C1 segment of cervical spinal cord (tissue), 14 donors: ENCODE data around the gene PSORS1C2.
"Not testable (repeated sequence)": the region's sequence is repeated elsewhere in the genome, so short reads cannot be mapped to it uniquely, and the experiment has no call there.

Source experiments
- DNase-seq, 14 donors: peaks; one replicate each; lab custom pipeline; 2025; lab: John Stamatoyannopoulos, UW

Gene PSORS1C2

GRCh38 chr6:31165986-31166385 is 27.1 kb upstream of the PSORS1C2 start:
- no peak for DNase-seq

- DNase-seq: not testable (repeated sequence)
Observed at GRCh38 chr6:31165064-31165832, 26.4 kb upstream of the PSORS1C2 start.

GRCh38 chr6:31164475-31165063 is 25.7 kb upstream of the PSORS1C2 start:
- DNase-seq: not testable (repeated sequence)

- DNase-seq: no peak
Observed at GRCh38 chr6:31163922-31164321, 25.1 kb upstream of the PSORS1C2 start.

- DNase-seq: peak in 1 of 14 donors; percentile 57
Observed at GRCh38 chr6:31162463-31163165, 23.7 kb upstream of the PSORS1C2 start.

GRCh38 chr6:31161216-31162126 is 22.6 kb upstream of the PSORS1C2 start:
- no peak for DNase-seq

- no peak for DNase-seq
Observed at GRCh38 chr6:31158863-31159855, 20.3 kb upstream of the PSORS1C2 start.

- peak; percentile 87 to 99 (median 95) for DNase-seq
Observed at GRCh38 chr6:31158140-31158862, 19.4 kb upstream of the PSORS1C2 start, which contains the start of gene TCF19. TCF19 (plus strand) TSS chr6:31158589; CDS start chr6:31159470, 881 bp downstream.

GRCh38 chr6:31157513-31158139 is 18.8 kb upstream of the PSORS1C2 start, which contains the start of gene CCHCR1:
CCHCR1 (minus strand) TSS chr6:31157802; CDS start chr6:31157600, 202 bp downstream.
- no peak for DNase-seq

- DNase-seq: no peak
Observed at GRCh38 chr6:31156641-31157040, 17.8 kb upstream of the PSORS1C2 start.

GRCh38 chr6:31154436-31154835 is 15.6 kb upstream of the PSORS1C2 start:
- no peak for DNase-seq

- DNase-seq: no peak
Observed at GRCh38 chr6:31152781-31153180, 13.9 kb upstream of the PSORS1C2 start.

GRCh38 chr6:31149827-31150447 is 11.1 kb upstream of the PSORS1C2 start:
- DNase-seq: no peak

- DNase-seq: no peak
Observed at GRCh38 chr6:31145386-31145785, 6.5 kb upstream of the PSORS1C2 start.

GRCh38 chr6:31144970-31145340 is 6.1 kb upstream of the PSORS1C2 start:
- no peak for DNase-seq

GRCh38 chr6:31144296-31144969 is 5.6 kb upstream of the PSORS1C2 start:
- no peak for DNase-seq

- no peak for DNase-seq
Observed at GRCh38 chr6:31143148-31143547, 4.3 kb upstream of the PSORS1C2 start.

GRCh38 chr6:31142361-31142761 is 3.5 kb upstream of the PSORS1C2 start:
- DNase-seq: no peak
